ENCODE measurements around the gene CRYL1.

- TF ChIP-seq CTCF (IDR thresholded peaks at IDR 0.05) (no peak), POLR2AphosphoS5 (IDR thresholded peaks at IDR 0.05; ENCODE audit: insufficient read depth in 1 of 2, low read depth in 1 of 2) (no peak)
These were observed 165.6 kb downstream of the CRYL1 start for GRCh38 chr13:20360041-20360491.

Measured in vagina (tissue), 2 donors.